NCI-H345 treated with DMSO at 0.1 percent for 48 hours (cell line): ENCODE results near the gene RALGPS1.
A peak's percentile ranks its signal among the peaks of the same experiment; 100 is the strongest.

ENCODE experiments used
- DNase-seq: peaks from one replicate; lab custom pipeline; 2025; ENCODE audit not compliant: unreplicated experiment; lab: John Stamatoyannopoulos, UW

Gene RALGPS1

DNA sequence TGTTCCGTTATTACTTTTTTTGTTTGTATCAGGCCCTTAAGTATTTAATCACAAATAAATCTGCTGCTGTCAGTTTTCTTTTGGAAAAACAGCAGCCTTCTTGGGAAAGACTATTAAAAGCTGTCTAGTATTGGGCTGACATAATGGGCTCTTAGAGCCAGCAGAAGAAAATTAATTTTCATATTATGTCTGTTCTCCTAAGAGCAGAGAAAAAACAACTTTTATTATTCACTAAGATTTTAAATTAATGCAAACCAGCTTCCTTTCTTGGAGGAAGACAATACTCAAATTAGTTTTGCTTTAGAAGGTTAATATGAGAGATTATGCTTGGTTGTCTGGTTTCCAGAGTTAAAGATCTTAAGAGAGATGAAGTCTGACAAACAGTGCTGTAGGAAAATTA lies 319.4 kb downstream of the RALGPS1 start:
- no peak for DNase-seq

GRCh38 chr9:127237801-127238200 lies 323.2 kb downstream of the RALGPS1 start:
- no peak for DNase-seq

- DNase-seq: no peak
Observed at GRCh38 chr9:127241354-127241753, 326.8 kb downstream of the RALGPS1 start.

DNA sequence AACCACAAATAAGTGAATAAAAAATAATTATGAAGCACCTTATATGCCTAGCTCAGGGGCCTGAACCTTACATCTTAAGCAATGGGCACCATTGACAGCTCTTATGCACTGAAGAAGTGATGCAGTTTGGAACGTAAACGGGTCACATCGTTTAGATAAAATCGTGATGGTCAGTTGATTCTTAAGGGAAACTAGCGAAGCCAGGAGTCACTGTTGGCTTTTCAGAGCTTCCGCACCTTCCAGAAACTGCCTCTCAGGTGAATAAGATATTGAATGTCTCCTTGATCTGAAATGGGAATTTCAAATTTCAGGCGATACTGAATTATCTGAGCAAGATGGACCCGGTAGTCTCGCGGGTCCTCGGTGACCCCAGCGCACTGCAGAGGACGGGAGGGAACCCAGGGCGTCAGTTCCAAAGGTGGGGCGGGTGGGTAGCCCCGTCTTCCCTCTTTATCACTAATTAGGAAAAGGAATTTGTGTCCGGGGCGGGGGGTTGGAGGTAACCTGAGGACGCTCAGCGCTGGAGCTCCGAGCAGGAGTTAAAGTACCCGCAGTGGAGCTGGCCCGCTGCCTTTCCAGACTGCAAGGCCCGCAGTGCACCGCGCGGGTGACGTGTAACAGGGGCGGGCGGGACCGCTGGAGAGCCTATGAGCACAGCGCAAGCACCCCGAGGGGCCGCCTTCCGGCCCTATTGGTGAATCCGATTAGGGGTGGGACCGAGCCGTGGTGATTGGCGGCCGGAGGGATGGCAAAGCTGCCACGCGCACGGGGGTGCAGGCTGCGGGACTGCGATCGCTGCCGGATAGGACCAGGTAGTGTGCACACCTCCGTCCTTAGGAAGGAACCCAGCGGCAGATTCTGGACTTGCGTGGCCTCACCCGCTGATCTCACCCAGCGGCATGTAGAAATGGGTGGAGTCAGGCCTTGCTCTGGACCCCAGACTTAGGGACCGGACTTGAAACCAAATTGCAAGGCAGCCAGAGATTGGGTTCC lies 330.3 kb downstream of the RALGPS1 start:
- peak; percentile 89 for DNase-seq

DNA sequence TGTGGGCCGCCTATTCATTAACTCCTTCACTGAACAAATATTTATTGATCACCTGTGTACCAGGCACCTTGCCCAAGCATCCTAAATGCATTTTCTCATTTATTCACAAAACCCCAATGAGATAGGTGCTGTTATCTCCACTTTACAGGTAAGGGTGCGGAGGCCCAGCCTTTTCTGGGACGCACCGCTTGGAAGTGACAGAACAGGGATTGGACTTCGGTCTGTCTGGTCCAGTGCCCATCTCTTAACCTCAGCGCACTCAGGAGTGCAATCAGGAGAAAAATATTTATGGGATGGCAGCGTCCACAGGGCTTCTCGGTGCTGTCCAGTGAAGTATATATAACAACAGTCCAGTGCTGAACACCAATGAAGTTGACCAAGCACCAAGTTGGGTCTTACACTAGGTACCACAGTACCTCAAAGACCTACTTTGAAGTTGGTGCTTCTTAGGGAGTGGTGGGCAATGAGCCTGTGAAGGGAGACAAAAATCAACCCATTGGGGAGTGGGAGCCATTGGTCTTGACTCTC lies 331.1 kb downstream of the RALGPS1 start:
- no peak for DNase-seq

GRCh38 chr9:127248241-127248640 lies 333.7 kb downstream of the RALGPS1 start:
- no peak for DNase-seq

- no peak for DNase-seq
Observed at GRCh38 chr9:127249877-127250276, 335.3 kb downstream of the RALGPS1 start.

DNA sequence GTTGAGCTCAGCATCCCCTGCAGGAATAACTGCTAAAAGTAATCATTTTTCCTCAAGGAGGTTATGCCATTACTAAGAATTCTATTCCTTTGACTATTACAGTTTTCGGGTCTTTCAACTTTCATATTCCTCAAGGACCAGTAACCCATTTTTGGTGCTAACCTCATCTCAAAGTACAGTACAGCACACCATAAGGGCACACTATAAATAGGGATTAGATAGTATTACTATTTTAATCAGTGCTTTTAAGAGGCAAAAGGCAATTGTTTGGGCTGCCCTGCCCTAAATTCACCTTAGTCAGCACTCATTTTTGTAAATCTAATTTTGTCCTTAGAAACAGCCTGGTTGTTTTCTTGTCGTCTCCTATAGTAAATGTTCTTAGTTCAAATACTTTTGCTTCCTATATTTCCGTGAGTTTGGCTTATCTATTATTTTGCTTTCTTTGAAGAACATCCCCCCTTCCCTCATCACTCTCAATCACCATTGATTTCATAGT lies 336.4 kb downstream of the RALGPS1 start:
- no peak for DNase-seq

DNA sequence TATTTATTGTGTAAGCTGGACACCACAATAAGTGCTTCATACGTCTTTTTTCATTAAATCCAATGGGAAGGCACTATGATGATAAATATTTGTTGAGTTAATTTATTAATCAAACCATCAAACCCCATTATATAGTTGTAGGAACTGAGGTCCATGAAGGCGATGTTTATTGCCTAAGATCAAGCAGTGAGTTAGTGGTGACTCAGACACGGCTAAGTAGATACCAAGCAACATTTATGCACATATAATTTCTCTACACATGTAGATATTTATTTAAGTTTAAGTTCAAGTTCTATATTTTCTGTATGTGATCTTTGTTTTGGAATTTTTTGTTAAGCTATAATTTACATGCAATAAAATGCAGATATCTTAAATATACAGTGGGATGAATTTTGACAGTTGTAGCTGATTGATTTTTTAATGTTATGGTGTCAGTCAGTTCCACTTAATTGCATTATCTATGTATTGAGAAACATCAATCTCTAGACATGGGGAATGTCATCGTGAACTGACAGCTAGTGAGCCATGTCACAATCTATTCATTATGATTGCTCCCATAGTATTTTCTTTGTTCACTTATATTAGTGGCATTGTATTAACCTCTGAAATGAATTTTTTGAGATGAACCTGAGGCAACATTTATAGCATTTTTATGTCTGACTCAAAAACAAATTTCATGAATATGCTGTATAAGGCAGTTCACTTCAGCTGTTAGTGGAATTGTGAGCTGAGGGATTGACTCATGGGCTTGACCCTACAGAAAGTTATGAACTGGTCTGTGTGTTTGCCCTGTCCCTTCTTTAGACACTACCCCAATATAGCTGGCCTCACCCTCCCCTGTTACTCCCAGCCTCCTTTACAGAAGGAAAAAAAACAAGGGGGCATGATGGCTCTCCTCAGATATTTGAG lies 338.1 kb downstream of the RALGPS1 start:
- DNase-seq: no peak

GRCh38 chr9:127253446-127253845 lies 338.9 kb downstream of the RALGPS1 start:
- DNase-seq: no peak

- DNase-seq: no peak
Observed at GRCh38 chr9:127255692-127256091, 341.1 kb downstream of the RALGPS1 start.

DNA sequence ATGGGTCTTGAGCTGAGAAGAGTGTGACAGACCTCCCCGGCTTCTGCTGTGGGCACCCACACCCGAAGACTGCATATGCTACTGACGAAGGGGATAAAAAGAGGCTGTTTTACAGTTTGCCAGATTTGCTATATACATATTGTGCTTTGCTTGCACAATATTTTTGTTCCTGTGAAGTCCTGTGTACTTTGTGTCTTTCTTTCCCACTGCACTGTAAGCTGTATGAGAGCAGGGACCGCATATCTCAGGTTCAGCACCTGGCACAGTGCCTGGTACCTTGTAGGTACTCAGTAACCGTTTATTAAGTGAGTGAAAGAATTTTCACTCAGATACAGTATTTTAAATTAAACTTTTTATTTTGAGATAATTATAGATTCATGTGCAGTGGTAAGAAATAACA lies 341.7 kb downstream of the RALGPS1 start:
- DNase-seq: no peak

DNA sequence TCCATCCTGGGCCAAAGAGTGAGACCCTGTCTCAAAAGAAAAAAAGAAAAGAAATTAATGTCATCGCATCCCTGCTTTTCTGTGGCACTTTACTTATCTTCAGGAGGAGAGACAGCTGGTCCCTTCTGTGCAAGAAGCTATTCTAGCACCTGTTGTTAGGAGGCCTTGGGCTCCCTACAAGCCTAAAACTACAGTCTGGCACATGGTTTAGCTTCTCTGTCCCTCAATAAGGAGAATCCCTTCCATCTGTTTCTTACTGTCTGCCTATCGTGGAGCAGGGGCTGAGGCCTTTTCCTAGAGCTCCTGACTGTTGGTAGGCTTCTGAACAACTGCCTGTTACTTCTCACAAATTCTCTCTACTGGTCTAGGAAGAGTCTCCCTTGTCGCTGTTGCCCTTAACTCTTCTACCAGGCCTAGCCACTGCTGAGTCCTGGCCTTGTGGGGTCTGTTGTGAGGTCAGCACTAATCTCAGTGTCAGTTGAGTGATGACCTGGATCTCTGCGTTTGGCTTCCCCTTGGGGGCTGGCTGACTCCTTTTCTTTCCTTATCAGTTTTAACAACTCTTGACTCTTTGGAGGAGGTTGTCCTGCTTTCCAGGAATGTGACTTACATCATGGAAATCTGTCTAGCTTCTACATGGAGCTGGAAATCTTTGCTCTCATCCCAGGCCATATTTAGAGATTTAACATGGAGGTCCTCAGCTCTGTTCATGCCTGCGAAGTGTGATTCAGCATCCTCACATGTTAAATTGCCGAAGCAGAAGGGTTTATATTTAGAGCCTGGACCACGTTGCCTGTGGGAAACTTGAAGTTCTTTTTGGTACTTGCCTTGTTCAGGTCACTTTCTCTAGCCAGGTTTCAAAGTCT lies 344.3 kb downstream of the RALGPS1 start:
- no peak for DNase-seq

GRCh38 chr9:127262602-127263001 lies 348.0 kb downstream of the RALGPS1 start:
- no peak for DNase-seq

DNA sequence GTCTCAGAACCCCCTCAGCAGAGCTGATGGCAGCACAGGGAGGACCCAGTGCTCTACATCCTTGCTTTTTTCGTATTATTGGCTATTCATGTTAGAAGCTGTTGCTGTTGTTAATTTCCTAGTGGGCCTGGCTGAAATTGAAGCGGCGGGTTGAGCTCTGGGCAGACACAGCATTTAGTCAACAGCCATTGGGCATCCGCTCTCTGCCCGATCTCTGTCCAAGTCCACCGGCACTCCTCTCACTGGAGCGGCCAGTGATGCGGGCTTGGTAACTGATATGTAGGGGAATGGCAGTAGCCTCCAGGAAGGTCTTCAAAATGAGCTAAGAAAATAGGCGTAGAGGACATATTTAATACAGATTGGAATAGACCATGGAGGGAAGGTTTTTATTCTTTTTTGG lies 348.7 kb downstream of the RALGPS1 start:
- DNase-seq: no peak

GRCh38 chr9:127263664-127264063 lies 349.1 kb downstream of the RALGPS1 start:
- no peak for DNase-seq

- no peak for DNase-seq
Observed at GRCh38 chr9:127264462-127265219, 350.1 kb downstream of the RALGPS1 start, which contains the start of gene GARNL3. GARNL3 (plus strand) TSS chr9:127264774; CDS start chr9:127264878, 104 bp downstream.

DNA sequence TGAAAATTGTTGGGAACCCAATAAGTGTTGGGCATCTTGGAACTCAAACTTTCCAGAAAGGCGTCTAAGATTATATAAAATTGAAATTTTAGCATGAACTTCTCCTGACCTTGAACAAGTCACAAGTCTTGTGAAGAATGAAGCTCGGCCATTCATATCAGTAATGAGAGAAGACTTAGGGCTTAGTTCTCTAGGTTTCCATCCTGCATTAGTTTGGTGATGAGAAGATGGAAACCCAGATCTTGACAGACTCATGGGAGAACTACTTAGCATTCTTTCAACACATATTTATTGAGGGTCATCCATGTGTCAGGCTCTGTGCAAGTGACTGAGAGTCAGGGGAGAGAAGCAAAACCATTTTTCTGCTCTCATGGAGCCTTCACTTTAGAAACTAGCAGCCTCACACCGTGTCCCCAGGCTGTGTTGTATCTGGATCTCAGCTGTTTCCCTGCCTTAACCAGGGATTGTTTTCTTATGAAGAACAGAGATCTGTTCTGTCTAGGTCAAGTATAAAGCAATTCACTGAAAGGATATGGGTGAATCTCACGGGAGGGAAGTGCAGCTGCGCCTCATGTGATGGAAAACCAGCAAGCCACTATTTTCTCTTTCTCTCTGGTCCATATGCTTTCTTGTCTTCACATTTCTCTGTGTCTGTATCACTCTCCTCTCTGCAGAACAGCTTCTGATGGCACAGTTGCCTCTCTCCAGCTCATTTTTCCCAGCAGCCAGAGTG lies 353.4 kb downstream of the RALGPS1 start:
- no peak for DNase-seq

DNA sequence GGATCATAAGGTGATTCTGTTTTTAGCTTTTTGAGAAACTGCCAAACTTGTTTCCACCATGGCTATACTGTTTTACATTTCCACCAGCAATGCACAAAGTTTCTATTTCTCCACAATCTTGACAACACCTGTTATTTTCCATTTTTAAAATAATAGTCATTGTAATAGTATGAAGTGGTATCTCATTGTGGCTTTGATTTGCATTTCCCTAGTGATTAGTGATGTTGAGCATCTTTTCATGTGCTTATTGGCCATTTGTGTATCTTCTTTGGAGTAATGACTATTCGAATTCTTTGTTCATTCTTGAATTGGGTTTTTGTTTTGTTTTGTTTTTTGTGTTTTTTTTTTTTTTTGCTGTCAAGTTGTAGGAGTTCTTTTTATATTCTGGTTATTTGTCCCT lies 354.9 kb downstream of the RALGPS1 start:
- no peak for DNase-seq
